GM21619 (cell line): Measurements from ENCODE around the gene SHLD2.
"Not testable (repeated sequence)": the region's sequence is repeated elsewhere in the genome, so short reads cannot be mapped to it uniquely, and the experiment has no call there.

Experiments
- ATAC-seq: cut with Tn5 transposase; IDR thresholded peaks from one replicate; pipeline ENCODE4 v1.9.1; 2021; ENCODE audit not compliant: unreplicated experiment

Gene SHLD2

DNA sequence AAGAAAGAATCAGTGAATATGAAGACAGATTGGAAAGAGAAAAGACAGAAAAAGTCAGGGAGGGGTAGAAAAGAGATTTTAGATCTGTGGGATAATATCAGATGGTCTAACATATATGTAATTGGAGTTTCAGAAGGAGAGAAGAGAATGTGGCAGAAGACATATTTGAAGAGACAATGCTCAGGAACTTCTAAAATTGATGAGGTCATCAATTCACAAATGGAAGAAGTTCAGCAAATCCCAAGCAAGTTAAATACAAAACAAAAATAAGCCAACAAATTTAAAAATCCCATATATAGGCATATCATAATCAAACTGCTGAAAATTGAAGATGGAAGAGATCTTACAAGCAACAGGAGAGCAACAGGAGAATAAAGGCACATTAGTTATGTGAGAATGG lies 42.5 kb downstream of the SHLD2 start:
- ATAC-seq = not testable (repeated sequence)

DNA sequence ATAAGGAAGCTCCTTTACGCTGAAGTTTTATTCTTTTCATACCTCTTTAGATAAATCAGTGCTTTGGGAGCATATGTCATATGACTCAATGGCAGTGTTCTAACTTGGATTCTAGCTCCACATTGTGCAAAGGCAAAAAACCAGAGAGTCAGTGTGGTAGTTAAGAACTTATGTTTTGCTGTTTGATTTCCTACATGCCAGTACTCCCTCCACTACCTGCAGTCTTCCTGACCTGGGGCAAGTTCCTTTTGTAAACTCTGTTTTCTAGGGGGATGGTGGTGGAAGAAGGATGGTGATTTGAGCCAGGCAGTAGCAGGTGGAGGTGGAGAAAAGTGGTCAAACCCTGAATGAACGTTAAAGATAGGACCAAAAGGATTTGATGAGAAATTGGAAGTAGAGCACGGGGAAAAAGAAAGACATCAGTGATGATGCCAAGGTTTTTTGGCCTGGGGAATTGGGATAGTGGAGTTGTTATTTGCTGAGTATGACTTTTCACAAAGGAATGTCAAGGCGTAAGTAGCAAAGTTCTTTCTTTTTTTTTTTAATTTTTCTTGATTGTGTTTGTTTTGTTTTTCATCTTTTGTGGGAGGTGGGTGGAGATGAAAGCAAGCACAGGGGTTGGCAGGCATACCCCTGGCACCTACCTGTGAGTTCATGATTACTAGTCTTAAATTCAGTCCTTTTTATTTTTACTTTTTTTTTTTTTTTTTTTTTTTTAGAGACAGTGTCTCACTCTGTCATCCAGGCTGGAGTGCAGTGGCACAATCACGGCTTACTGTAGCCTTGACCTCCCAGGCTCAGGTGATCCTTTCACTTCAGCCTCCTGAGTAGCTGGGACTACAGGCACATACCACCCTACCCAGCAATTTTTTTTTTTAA lies 47.5 kb downstream of the SHLD2 start:
- ATAC-seq = not testable (repeated sequence)

DNA sequence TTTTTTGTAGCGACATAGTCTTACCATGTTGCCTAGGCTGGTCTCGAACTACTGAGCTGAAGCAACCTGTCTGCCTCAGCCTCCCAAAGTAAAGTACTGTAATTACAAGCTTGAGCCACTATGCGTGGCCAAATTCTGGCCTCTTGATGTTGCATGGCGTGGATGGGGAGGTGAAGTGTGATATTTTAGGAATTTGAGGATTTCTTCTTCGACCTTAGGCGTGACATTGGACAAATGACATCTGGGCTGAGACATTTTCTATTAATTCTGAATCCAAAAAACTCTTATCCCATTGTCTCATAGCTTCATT lies 48.1 kb downstream of the SHLD2 start:
- ATAC-seq = not testable (repeated sequence)

DNA sequence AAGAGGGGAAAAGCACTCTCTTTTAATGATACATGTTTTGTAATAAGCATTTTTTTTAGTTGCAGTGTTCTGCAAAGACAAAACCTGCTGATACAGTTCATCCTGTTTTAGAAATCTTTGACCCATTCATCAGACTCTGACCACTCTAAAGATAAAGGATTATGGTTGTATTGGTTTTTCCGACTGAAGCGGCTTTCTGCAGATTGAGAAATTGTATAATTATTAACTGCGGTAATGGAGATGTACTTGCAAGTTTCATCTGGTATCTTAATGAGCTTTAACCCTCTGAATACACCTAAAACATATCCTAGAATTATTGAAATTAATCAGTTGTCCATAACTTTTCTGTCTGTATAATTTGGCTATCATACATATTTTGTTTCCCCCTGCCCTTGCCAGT lies 50.6 kb downstream of the SHLD2 start:
- ATAC-seq = not testable (repeated sequence)

DNA sequence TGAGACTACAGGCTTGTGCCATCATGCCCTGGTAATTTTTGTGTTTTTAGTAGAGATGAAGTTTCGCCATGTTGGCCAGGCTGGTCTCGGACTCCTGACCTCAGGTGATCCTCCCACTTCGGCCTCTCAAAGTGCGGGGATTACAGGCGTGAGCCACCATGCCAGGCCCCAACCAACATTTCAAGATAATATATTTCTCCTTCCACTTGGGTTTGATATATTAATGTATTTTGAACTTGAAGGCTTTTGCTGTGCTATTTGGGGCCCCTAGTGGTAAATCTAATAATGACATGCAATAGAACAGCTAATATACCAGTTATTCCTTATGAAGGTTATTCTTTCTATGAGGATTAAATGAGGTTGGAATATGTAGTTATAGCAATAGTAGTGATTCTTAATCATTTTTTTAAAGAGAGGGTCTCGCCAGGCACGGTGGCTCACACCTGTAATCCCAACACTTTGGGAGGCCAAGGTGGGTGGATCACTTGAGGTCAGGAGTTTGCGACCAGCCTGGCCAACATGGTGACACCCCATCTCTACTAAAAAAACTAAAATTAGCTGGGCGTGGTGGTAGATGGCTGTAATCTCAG lies 54.1 kb downstream of the SHLD2 start:
- not testable (repeated sequence) for ATAC-seq

DNA sequence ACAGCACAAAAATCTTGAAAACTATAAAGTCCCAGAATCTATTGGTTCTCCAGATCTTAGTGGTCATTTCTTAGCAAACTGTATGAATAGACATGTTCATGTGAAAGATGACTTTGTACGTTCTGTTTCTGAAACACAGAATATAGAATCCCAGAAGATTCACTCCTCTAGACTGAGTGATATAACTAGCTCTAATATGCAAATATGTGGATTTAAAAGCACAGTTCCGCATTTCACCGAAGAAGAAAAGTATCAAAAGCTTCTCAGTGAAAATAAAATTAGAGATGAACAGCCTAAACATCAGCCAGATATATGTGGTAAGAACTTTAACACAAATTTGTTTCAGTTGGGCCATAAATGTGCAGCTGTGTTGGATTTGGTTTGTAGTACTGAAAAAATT lies 56.5 kb downstream of the SHLD2 start:
- ATAC-seq = not testable (repeated sequence)

DNA sequence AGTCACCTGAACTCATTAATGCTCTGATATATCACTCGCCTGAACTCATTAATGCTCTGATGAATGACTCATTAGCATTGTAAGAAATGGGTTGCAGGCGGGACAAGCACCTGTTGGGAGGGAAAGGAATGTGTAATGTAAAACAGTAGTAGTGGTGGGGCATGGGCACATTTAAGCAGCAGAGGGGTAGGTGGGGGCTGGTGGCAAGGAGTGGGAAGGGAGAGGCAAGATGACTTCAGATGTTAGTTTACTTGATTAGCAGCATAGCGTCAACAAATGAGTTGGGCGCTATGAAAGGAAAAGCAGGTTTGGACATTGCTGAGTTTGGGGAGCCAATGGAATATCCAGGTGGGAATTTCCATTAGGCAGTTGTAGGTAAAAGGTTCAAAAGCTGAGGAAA lies 61.8 kb downstream of the SHLD2 start:
- ATAC-seq = not testable (repeated sequence)

DNA sequence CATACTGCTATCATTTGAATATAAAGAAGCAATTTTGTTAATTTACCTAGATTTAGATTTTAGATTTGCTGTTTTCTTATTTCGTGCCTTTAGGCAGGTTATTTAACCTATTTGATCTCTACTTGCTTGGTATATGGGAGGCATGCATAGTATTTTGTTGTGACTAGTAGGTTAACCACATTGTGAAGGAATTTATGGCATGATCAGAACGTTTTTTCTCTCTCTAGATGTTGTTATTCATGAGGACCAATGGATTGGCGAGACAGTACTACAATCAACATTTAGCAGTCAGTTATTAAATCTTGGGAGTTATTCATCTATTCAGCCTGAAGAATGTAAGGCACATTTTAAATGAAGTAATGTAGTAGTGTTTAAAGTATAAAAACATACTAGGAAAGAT lies 62.8 kb downstream of the SHLD2 start:
- ATAC-seq = not testable (repeated sequence)

DNA sequence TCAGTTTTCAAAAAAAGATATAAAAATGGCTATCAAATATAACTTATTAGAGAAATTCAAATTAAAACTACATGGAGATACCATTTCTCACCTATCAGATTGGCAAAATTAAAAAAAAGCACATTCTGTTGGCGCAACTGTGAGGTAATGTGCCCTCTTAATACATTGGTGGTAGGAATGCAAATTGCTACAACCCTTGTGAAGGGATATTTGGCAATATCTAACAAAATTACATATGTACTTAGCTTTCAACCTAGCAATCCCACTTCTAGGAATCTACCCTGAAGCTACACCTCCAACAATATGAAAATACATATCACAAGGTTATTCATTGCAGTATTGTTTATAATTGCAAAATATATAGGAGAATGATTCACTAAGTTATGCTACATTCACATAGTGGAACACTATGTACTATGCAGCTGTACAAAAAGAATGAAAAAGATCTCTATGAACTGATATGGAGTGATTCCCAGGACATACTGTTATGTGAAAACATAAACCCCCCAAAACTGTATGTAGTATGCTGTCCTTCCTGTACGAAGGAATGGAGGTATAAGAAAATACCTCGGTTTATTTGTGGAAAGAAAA lies 67.8 kb downstream of the SHLD2 start:
- ATAC-seq = not testable (repeated sequence)

DNA sequence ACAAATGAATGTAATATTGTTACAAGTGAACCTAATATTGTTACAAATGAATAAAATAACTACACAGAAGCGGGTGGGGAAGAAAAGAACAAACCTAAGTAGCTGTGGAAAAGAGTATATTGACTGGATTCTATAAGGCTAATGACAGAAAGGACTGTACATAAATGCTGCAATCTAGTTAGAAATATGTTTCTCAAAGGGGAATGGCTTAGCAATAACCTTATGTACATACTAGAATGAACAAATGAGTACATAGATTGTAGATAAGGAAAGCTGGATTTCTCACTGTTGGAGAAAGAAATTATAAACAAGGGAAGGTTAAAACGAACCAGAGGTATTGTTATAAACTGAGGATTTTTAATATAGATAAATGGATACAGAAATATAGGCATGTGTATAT lies 68.4 kb downstream of the SHLD2 start:
- ATAC-seq = not testable (repeated sequence)

DNA sequence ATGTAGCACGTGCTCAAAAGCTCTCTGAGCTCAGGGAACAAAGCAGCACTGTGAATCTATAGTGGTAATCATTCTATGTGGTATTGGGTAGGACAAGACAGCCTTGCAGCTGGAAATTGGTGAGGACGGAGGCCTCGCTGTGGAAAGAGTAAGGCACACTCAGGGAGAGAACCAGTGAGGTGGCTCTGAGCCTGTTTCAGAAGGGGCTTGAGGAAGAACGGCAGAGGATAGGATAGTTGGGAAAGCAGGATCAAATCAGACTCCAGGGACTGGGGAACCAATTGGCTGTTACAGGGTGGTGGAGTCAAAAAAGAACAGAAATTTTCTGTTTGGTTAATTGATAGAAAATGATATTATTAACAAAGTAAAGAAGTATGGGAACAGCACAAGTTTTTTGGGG lies 74.9 kb downstream of the SHLD2 start:
- not testable (repeated sequence) for ATAC-seq

DNA sequence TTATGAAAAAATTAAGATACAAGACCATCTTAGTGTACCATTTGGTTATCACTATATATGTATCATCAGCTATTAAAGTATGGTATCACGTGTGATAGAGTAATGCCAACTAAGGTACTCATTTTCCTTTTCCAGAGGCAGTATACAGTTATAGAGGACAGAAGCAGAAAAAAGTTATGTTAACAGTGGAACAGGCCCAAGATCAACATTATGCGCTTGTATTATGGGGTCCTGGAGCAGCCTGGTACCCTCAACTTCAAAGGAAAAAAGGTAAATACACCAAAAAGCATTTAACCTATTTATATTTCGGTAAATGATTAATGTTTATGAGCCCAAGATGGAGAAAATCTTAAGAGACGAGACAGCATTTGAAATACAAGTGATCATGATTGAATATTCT lies 75.7 kb downstream of the SHLD2 start:
- ATAC-seq = not testable (repeated sequence)

DNA sequence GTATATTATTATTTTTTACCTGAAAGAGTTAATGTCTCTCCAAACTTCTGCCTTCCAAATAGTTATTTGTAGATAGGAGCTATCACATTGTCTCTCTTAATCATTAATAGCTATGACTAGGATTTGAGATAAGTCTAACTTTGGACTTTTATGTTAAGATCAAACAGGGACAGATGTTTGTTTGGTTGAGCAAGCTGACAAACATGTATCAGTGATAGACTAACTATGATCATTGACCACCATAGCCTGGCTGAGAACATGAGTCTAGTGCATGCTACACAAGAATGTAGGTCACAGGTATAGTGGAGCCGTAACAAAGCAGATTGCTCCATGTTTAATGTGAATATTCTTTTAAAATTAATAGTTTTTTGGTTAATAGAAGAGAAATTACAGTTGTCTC lies 76.7 kb downstream of the SHLD2 start:
- not testable (repeated sequence) for ATAC-seq

DNA sequence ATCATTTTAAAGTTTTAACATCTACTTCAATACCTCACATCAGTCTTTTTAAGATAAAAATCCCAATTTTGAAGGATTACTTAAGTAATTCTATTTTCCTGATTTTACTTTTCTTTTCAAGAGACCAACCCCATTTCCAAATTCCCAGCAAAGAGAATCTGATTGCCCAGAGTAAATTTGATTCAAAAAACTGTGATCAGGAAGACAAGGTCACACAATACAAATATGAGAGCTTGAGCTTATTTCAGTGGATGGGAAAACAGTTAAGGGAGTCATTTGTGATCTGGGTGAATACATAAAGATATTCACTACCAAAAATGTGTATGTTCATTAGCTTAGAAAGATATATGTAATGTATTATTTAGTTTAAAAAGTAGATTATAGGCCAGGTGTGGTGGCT lies 77.2 kb downstream of the SHLD2 start:
- not testable (repeated sequence) for ATAC-seq

DNA sequence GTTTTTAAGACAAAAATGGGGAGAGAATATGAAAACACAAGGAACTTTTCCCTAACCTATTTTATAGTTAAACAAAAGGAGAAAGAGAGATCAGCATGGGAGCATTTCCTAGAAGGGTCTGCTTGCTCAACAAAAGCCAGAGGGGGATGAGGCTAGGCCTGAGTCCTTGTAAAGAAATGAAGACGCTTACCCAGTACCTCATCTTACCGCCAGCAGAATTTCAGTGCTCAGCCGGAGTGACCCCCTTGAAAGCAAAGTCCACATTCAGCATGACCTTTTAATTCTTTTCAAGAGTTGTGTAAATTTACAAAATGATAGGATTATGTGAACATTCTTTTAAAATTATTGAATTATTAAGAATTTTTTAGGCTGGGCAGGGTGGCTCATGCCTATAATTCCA lies 82.6 kb downstream of the SHLD2 start:
- ATAC-seq = not testable (repeated sequence)

DNA sequence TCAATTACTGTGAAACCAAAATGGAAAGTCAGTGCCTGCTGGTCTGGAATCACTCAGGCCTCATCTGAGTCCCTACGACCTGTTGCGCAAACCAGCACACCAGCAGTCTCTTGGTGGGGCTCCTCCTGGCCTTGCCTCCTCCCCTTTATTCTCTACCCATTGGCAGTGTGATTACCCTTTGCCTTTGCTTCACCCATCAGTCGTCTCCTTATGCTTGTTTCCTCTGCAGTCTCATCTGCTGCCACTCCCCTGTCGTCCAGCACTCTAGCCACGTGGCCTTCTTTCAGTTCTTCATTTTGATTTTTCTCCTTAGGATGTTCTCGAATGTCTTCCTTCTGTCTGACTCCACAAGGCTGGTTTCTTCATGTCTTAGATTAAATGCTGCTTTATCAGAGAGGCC lies 89.4 kb downstream of the SHLD2 start:
- ATAC-seq = not testable (repeated sequence)

DNA sequence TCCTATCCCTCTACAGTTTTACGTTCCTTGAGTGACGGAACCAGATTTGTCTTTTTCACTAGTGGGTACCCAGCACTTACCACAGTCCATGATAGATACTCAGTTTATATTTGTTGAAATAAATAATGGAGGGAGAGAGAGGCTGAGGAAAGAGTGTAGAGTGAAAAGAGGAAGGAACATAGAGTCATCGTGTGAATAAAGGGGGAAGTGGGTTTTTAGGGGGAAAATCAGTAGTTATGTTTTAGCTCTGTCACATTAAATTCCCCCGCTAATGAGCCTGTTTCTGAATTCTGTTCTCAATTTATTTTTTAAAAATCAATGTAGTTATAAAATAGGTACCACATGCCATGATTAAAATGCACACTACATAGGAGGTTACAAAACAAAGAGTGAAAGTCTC lies 91.0 kb downstream of the SHLD2 start:
- ATAC-seq = not testable (repeated sequence)

DNA sequence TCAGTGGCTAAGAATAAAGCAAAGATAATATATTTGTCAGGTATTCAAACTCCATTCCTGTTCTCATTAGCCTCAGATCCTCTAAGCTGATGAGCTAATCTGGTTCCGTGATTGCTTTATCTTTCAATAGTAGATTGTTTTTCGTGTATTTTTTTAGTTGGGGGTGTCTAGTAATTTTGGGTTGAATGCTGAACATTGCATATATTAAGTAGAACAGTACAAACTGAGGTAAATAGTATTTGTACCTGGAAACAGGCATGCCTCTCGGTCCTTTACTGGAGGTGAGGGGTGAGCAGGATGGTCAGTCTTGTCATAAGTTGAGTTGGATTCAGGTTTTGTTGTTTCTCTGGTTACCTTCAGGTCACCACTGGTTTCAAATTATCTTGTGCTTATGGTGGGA lies 92.6 kb downstream of the SHLD2 start:
- not testable (repeated sequence) for ATAC-seq

DNA sequence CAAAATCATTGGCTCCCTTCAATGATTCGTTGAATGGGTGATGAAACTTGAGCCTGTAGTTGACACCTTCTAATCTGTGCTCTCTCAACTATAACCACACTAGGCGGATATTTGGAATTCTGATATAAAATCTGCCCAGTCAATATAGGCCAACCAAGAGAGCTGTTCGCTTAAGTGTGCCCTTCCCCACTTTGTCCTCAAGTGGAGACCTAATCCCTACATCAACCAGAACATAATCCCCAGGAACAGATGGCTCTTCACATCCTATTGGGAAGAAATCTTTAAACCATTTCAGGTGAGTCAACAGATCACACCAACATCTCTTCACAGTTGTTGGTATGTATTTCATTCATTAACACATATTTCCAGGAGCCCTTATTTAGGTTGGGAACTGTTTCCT lies 96.8 kb downstream of the SHLD2 start:
- not testable (repeated sequence) for ATAC-seq

DNA sequence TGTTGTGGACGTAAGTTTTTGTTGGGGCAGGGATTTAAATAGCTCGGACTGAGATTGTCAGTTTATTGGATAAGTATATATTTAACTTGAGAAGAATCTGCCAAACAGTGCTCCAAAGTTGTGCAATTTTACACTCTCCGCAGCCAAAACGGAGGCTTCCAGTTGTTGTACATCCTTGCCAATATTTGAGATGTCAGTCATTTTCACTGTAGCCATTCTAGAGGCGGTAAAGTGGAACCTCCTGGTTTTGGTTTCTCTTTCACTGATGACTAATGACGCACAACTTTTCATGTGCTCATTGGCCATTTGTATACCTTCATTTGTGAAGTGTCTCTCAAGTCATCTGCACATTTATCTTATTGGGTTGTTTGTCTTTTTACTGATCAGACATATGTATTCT lies 105.9 kb downstream of the SHLD2 start:
- ATAC-seq = peak; percentile 66

DNA sequence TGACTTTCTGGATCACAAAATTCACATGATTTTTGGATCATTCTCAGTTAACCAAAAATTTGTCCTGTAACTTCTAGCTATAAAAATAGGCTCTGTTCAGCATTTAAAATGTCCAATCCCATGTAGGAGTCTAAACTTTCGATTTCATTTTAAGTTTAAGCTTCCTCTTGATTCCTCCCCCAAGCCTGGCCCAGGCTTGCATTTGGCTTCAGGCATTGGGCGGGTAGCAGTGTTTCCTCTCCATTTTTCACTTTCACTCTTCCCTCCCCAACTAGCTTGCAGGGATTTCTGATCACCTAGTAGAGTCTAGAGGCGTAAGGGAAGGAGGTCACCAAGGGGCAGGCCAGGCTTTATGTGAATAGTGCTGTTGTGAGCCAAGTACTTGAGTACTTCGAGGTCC lies 109.8 kb downstream of the SHLD2 start:
- ATAC-seq = not testable (repeated sequence)

DNA sequence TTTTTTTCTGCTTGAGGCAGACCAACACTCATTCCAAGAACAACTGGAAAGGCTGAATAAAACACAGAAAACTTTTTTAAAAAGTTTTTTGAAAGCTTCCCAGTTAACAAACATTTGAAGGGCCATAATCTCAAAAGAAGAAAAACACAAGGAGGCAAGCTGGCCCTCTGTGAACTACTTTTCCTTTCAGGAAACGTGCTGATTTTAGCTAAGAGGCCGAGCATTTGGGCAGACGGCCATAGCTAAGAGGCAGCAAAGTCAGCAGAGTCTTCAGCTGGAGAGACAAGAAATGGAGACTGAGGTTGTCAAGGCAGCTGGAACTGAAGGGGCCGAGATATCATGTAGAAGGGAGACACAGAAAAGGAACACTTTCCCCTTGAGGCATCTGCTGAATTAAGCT lies 111.9 kb downstream of the SHLD2 start:
- not testable (repeated sequence) for ATAC-seq
